IMR-90 (cell line): ENCODE results near the gene NR1D1. TPM values are rescaled to one million over a fixed set of nuclear protein-coding genes. Genes with fewer than 3 reads are reported as not detected.

ENCODE experiments used
- ATAC-seq: fragments of 200-7000 bp; cut with Tn5 transposase; 2 replicates; pipeline ENCODE4 v1.9.1; 2020; ENCODE audit warnings: low read depth, mild to moderate bottlenecking, moderate library complexity
- BruUV-seq: library from RNA; stranded (reverse); fragments of 400-500 nt; replicated peaks from 2 replicates; lab custom pipeline; 2021; lab: Mats Ljungman, UMichigan
- CTCF ChIA-PET: fragments of 300-600 bp; formaldehyde crosslinking; extraction: SDS; loops from one replicate; lab custom pipeline; 2021; ENCODE audit warnings: antibody characterized with exemption; lab: Yijun Ruan, JAX
- POLR2A ChIA-PET: fragments of 300-600 bp; sonication (Branson Sonifier 250); formaldehyde crosslinking; loops from one replicate; lab custom pipeline; 2022; ENCODE audit warnings: antibody characterized with exemption; ENCODE audit not compliant: unreplicated experiment; lab: Charles Lee
- DNase-seq: peaks from one replicate; pipeline ENCODE4 v3.0.0; 2013
- H2AFZ ChIP-seq: replicated peaks from 2 replicates; pipeline ENCODE3; 2013; ENCODE audit warnings: low read length, mild to moderate bottlenecking; ENCODE audit not compliant: poor library complexity
- H2AK5ac ChIP-seq: 2 replicates; pipeline ENCODE4 v1.6.1; 2013; ENCODE audit warnings: low read depth, low read length, inconsistent platforms
- H2AK9ac ChIP-seq: replicated peaks from 2 replicates; pipeline ENCODE3; 2013; ENCODE audit warnings: mild to moderate bottlenecking, low read depth, low read length, moderate library complexity; ENCODE audit not compliant: poor library complexity
- H2BK120ac ChIP-seq: 2 replicates; pipeline ENCODE4 v1.6.1; 2013; ENCODE audit warnings: low read depth, low read length, inconsistent platforms
- H2BK15ac ChIP-seq: 3 replicates; pipeline ENCODE4 v1.6.1; 2013; ENCODE audit warnings: low read depth, low read length, inconsistent platforms
- H2BK20ac ChIP-seq: 2 replicates; pipeline ENCODE4 v1.6.1; 2013; ENCODE audit warnings: low read depth, mild to moderate bottlenecking, inconsistent platforms, low read length, moderate library complexity
- H2BK5ac ChIP-seq: 2 replicates; pipeline ENCODE4 v1.6.1; 2013; ENCODE audit warnings: mild to moderate bottlenecking, low read depth, low read length, inconsistent platforms; ENCODE audit not compliant: poor library complexity, severe bottlenecking
- H3K14ac ChIP-seq: replicated peaks from 2 replicates; pipeline ENCODE4 v1.6.1; 2013; ENCODE audit warnings: low read depth, low read length, inconsistent platforms
- H3K18ac ChIP-seq: 2 replicates; pipeline ENCODE4 v1.6.1; 2013; ENCODE audit warnings: low read depth, low read length, control low read depth
- H3K23ac ChIP-seq: 2 replicates; pipeline ENCODE4 v1.6.1; 2013; ENCODE audit warnings: low read depth, low read length, inconsistent platforms
- H3K27ac ChIP-seq: 2 replicates; pipeline ENCODE4 v1.5.1; 2013; ENCODE audit warnings: mild to moderate bottlenecking, control low read depth, low read length; ENCODE audit not compliant: insufficient read depth
- H3K27me3 ChIP-seq: 2 replicates; pipeline ENCODE4 v1.6.1; 2013; ENCODE audit warnings: low read length; ENCODE audit not compliant: control insufficient read depth, insufficient read depth
- H3K36me3 ChIP-seq: 2 replicates; pipeline ENCODE4 v1.6.1; 2013; ENCODE audit warnings: low read length, mixed read lengths; ENCODE audit not compliant: control insufficient read depth, insufficient read depth
- H3K4ac ChIP-seq: 2 replicates; pipeline ENCODE4 v1.6.1; 2013; ENCODE audit warnings: low read depth, low read length, inconsistent platforms
- H3K4me1 ChIP-seq: 2 replicates; pipeline ENCODE4 v1.6.1; 2013; ENCODE audit warnings: low read length, mixed read lengths; ENCODE audit not compliant: control insufficient read depth, insufficient read depth
- H3K4me2 ChIP-seq: 2 replicates; pipeline ENCODE4 v1.6.1; 2013; ENCODE audit warnings: low read depth, mild to moderate bottlenecking, control low read depth, low read length, moderate library complexity
- H3K4me3 ChIP-seq: 2 replicates; pipeline ENCODE4 v1.5.1; 2013; ENCODE audit warnings: low read depth, mild to moderate bottlenecking, control low read depth, low read length, moderate library complexity; ENCODE audit not compliant: insufficient read depth
- H3K56ac ChIP-seq: 2 replicates; pipeline ENCODE4 v1.6.1; 2013; ENCODE audit warnings: low read length, inconsistent platforms; ENCODE audit not compliant: insufficient read depth; ENCODE audit errors: extremely low read depth
- H3K79me1 ChIP-seq, 2 experiments: 2 replicates each; pipeline ENCODE4 v1.6.1; 2013; ENCODE audit warnings: low read length in 2 of 2, inconsistent platforms in 1 of 2, low read depth in 1 of 2
- H3K9ac ChIP-seq: 2 replicates; pipeline ENCODE4 v1.6.1; 2013; ENCODE audit warnings: low read depth, low read length, control low read depth
- H3K9me1 ChIP-seq: 2 replicates; pipeline ENCODE4 v1.6.1; 2013; ENCODE audit warnings: low read length, inconsistent platforms; ENCODE audit not compliant: insufficient read depth
- H3K9me3 ChIP-seq: 2 replicates; pipeline ENCODE4 v1.6.1; 2013; ENCODE audit warnings: low read length; ENCODE audit not compliant: control insufficient read depth, insufficient read depth
- H4K20me1 ChIP-seq: 2 replicates; pipeline ENCODE4 v1.6.1; 2013; ENCODE audit warnings: low read length, inconsistent platforms; ENCODE audit not compliant: insufficient read depth
- H4K5ac ChIP-seq: 2 replicates; pipeline ENCODE4 v1.6.1; 2013; ENCODE audit warnings: mild to moderate bottlenecking, low read depth, low read length, control low read depth
- H4K8ac ChIP-seq, 2 experiments: 2 replicates each; pipeline ENCODE4 v1.6.1; 2013; ENCODE audit warnings: low read depth in 2 of 2, low read length in 2 of 2, control low read depth in 1 of 2, inconsistent platforms in 1 of 2
- H4K91ac ChIP-seq: 2 replicates; pipeline ENCODE4 v1.6.1; 2013; ENCODE audit warnings: low read depth, low read length, inconsistent platforms; ENCODE audit not compliant: insufficient read depth
- BHLHE40 ChIP-seq: fragments of 150-350 bp; IDR thresholded peaks from 2 replicates; pipeline ENCODE4 v1.6.1; 2016; ENCODE audit warnings: mild to moderate bottlenecking, low read depth, low read length
- CEBPB ChIP-seq: IDR thresholded peaks from 2 replicates; pipeline ENCODE4 v1.6.1; 2012; ENCODE audit warnings: low read depth, low read length, improper control_type of control experiment
- CHD1 ChIP-seq: IDR thresholded peaks from 2 replicates; pipeline ENCODE4 v1.6.1; 2012; ENCODE audit warnings: low read depth, low read length, improper control_type of control experiment
- ELK1 ChIP-seq: fragments of 150-350 bp; IDR thresholded peaks from 2 replicates; pipeline ENCODE4 v1.6.1; 2016; ENCODE audit warnings: low read depth, mild to moderate bottlenecking, low read length, moderate library complexity, borderline replicate concordance
- FOS ChIP-seq: fragments of 150-350 bp; IDR thresholded peaks from 2 replicates; pipeline ENCODE4 v1.6.1; 2016; ENCODE audit warnings: low read depth, low read length
- MAFK ChIP-seq: IDR thresholded peaks from 2 replicates; pipeline ENCODE4 v1.6.1; 2012; ENCODE audit warnings: low read depth, low read length, improper control_type of control experiment
- MAZ ChIP-seq: IDR thresholded peaks from 2 replicates; pipeline ENCODE4 v1.6.1; 2012; ENCODE audit warnings: low read depth, mild to moderate bottlenecking, low read length, improper control_type of control experiment, moderate library complexity, borderline replicate concordance
- MXI1 ChIP-seq: IDR thresholded peaks from 2 replicates; pipeline ENCODE4 v1.6.1; 2012; ENCODE audit warnings: low read depth, mild to moderate bottlenecking, low read length, moderate library complexity, borderline replicate concordance
- NFE2L2 ChIP-seq: fragments of 150-350 bp; IDR thresholded peaks from 2 replicates; pipeline ENCODE4 v1.6.1; 2016; ENCODE audit warnings: low read depth, mild to moderate bottlenecking, low read length
- POLR2A ChIP-seq: IDR thresholded peaks from 2 replicates; pipeline ENCODE4 v1.6.1; 2012; ENCODE audit warnings: mild to moderate bottlenecking, low read depth, low read length
- RCOR1 ChIP-seq: IDR thresholded peaks from 2 replicates; pipeline ENCODE4 v1.6.1; 2012; ENCODE audit warnings: mild to moderate bottlenecking, low read length, improper control_type of control experiment; ENCODE audit not compliant: insufficient replicate concordance
- RFX5 ChIP-seq: IDR thresholded peaks from 2 replicates; pipeline ENCODE4 v1.8.0; 2012; ENCODE audit warnings: low read depth, mild to moderate bottlenecking, low read length, moderate library complexity
- SMC3 ChIP-seq: fragments of 150-350 bp; IDR thresholded peaks from 2 replicates; pipeline ENCODE4 v1.6.1; 2016; ENCODE audit warnings: low read depth, mild to moderate bottlenecking, antibody characterized with exemption, low read length, moderate library complexity
- USF2 ChIP-seq: fragments of 150-350 bp; IDR thresholded peaks from 2 replicates; pipeline ENCODE4 v1.6.1; 2017; ENCODE audit warnings: mild to moderate bottlenecking, antibody characterized with exemption, low read length, low read depth
- WGBS, 2 experiments: methylation state at CpG; one replicate each; pipeline versions ENCODE4 v1.1.5 to v1.1.7; 2013; ENCODE audit warnings: missing lambda C conversion rate in 2 of 2; ENCODE audit not compliant: insufficient read length in 1 of 2; ENCODE audit errors: extremely low coverage in 2 of 2; 5-methylcytosine and 5-hydroxymethylcytosine counted together
- dilution Hi-C: fragments of 300-500 bp; cut with HindIII; formaldehyde crosslinking; loops from one replicate; pipeline ENCODE4 v1.14.3; 2018; ENCODE audit warnings: low sequenced_read_pairs; ENCODE audit not compliant: unreplicated experiment
- in situ Hi-C: fragments of 300-500 bp; cut with MboI; formaldehyde crosslinking; loops from 3 replicates; pipeline ENCODE4 v1.14.3; 2019; ENCODE audit warnings: low sequenced_read_pairs, inconsistent platforms, mixed read lengths
- intact Hi-C: fragments of 100-400 bp; cut with micrococcal nuclease; formaldehyde crosslinking; loops from 2 replicates; pipeline ENCODE4 v1.10.0; 2022
- polyA plus RNA-seq, 3 experiments: library from polyadenylated mRNA; depleted of rRNA; stranded (reverse); fragments of >200 nt; gene quantifications; 2 replicates each; pipeline ENCODE4 v1.2.3, GENCODE V29; 2012; ENCODE audit warnings: low replicate concordance in 1 of 3
- total RNA-seq: library from RNA; depleted of rRNA; stranded (reverse); fragments of >200 nt; gene quantifications from 2 replicates; pipeline ENCODE4 v1.2.3, GENCODE V29; 2012

The NR1D1 gene
- total and polyA plus RNA-seq, 2 of the 4 experiments (the other 2 are of a cell fraction), result 0.36 to 7.2 TPM

DNA sequence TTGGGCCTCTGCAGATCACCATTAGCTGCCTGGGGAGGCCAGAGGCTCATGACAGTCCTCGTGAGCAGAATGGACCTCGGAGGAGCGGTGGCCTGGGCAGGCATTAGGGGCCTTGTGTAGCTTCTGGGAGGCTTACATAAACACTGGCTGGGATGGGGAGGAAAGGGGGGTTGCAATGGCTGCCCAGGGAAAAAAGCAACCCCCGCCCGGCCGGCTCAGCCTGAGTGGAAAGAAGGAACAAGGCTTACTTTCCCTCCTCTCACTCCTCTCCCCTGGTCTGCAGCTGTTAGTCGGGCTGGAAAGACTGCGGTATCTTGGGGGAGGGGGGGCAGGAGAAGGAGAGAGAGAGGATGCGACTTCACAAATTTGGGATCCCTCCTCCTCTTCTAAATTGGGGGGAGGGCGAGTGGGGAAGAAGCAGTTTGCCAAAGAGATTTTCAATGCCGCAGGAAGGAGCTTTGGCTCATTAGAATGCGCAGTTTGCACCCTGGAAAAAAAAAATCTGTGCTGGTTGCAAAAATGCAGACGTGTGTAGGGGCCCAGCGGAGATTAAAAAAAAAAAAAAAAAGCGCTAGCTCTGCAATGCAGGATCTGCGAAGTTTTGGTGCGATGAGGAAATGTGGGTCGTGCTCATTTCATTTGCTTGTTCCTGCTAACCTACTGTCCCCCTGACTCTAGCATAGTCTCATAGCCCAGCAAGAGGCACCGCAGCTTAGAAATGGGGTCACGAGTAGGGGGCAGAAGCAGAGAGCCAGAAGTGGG is 6.6 kb upstream of the NR1D1 start:
- Histone ChIP-seq H3K23ac (peak overlapping the region; percentile 96), H2AK9ac (peak overlapping the region; percentile 80), H2AK5ac (peak overlapping the region; percentile 98), H3K56ac (peak overlapping the region; percentile 16; the same call in 1 of the 2 replicates), H4K5ac (peak overlapping the region; percentile 95), H3K9ac (peak overlapping the region; percentile 46), H3K4ac (peak overlapping the region; percentile 99), H3K4me3 (no peak overlapping the region), H3K18ac (peak overlapping the region; percentile 84), H3K27me3 (no peaks in the 10 kb centered on the region), H3K9me3 (no peaks in the 10 kb centered on the region), H3K9me1 (peaks cover 32% of the 10 kb centered on the region), H2BK15ac (peak overlapping the region; percentile 98; the same call in 2 of the 3 replicates), H3K36me3 (no peaks in the 10 kb centered on the region), H3K4me2 (peak overlapping the region; percentile 24), H4K20me1 (no peaks in the 10 kb centered on the region), H3K79me1 (peaks cover 0 to 26% of the 10 kb centered on the region in 2 experiments; a peak in 2 of 4 replicates), H4K8ac (peak overlapping the region; percentile 83 to 94; a peak in 3 of 4 replicates), H3K14ac (peak overlapping the region; percentile 95), H2BK5ac (peak overlapping the region; percentile 80), H3K27ac (peak overlapping the region; percentile 81), H2AFZ (peak overlapping the region; percentile 94), H2BK120ac (peak overlapping the region; percentile 97), H3K4me1 (peaks cover 50% of the 10 kb centered on the region), H4K91ac (peak overlapping the region; percentile 98), H2BK20ac (peak overlapping the region; percentile 96; the same call in 1 of the 2 replicates)
- dilution Hi-C loops (no loop called here), intact Hi-C loops (no loop called here), in situ Hi-C loops (no loop called here)
- DNase-seq (no peak), ATAC-seq (no peak)
- 13% methylated on average over 4 of the region's 20 CpGs; no CpG with 5 or more reads in 1 of the 2 experiments for WGBS, 2 experiments
- BruUV-seq, result no TSS peak
- ChIA-PET CTCF (interaction anchor here (0.8 to 1.3 kb wide), 2 partner anchors 68 to 148 kb away, joined by 4 read pairs; no protein-coding TSS in a partner anchor), POLR2A (interaction anchor here (0.6 kb wide), 2 partner anchors 9 to 68 kb away, joined by 7 to 8 read pairs; no protein-coding TSS in a partner anchor)
- no peak for TF ChIP-seq CEBPB
- TF ChIP-seq MAZ, result no peak
- no peak for TF ChIP-seq FOS
- TF ChIP-seq NFE2L2, result no peak
- no peak for TF ChIP-seq MXI1
- TF ChIP-seq POLR2A, result no peak
- no peak for TF ChIP-seq SMC3
- no peak for TF ChIP-seq CHD1
- no peak for TF ChIP-seq USF2
- no peak for TF ChIP-seq RFX5
- TF ChIP-seq RCOR1, result no peak
- no peak for TF ChIP-seq BHLHE40
- no peak for TF ChIP-seq ELK1
- TF ChIP-seq MAFK, result no peak
